ENCODE measurements around the gene C10orf88. TPM values are rescaled to one million over a fixed set of nuclear protein-coding genes. Genes with fewer than 3 reads are reported as not detected.
A peak's percentile ranks its signal among the peaks of the same experiment; 100 is the strongest.

Gene C10orf88
- total and polyA plus RNA-seq, 2 of the 13 experiments (the other 11 are each of a cell fraction or from before 2014, with no cell fraction given): 4.6 to 11.8 TPM

DNA sequence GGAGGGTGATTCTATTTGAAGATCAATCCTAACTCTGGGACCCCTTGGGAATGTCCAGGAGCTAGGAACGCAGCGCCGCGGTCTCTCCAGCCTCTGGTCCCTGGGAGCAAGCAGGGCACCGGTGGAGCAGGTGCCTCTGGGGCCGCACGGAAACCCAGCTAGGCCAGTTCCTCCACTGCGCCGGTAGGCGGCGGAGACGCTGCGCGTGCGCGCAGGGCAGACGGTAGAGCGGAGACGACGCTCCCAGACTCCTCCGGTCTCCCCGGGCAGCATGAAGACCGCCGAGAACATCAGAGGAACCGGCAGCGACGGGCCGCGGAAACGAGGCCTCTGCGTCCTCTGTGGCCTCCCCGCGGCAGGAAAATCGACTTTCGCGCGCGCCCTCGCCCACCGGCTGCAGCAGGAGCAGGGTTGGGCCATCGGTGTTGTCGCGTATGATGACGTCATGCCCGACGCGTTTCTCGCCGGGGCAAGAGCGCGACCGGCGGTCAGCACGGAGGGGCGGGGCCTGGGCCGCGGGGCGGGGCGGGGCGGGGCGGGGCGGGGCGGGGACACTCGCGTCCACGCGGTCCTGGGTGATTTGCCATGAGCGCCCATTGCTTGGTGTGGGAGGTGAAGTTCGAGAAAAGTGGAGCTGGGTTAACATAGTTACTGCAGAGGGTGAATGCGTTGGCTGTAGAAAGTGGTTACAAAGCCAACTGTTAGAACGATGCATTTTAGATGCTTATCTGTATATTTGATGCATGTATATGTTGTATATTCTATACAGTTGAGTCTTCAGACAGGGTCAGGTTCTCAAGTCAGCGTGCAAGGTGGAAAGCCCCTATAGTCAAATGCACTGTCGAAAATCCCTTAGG lies 26.4 kb upstream of the C10orf88 start, which contains the start of gene PSTK (continued):
- TF ChIP-seq, protein P1, sequence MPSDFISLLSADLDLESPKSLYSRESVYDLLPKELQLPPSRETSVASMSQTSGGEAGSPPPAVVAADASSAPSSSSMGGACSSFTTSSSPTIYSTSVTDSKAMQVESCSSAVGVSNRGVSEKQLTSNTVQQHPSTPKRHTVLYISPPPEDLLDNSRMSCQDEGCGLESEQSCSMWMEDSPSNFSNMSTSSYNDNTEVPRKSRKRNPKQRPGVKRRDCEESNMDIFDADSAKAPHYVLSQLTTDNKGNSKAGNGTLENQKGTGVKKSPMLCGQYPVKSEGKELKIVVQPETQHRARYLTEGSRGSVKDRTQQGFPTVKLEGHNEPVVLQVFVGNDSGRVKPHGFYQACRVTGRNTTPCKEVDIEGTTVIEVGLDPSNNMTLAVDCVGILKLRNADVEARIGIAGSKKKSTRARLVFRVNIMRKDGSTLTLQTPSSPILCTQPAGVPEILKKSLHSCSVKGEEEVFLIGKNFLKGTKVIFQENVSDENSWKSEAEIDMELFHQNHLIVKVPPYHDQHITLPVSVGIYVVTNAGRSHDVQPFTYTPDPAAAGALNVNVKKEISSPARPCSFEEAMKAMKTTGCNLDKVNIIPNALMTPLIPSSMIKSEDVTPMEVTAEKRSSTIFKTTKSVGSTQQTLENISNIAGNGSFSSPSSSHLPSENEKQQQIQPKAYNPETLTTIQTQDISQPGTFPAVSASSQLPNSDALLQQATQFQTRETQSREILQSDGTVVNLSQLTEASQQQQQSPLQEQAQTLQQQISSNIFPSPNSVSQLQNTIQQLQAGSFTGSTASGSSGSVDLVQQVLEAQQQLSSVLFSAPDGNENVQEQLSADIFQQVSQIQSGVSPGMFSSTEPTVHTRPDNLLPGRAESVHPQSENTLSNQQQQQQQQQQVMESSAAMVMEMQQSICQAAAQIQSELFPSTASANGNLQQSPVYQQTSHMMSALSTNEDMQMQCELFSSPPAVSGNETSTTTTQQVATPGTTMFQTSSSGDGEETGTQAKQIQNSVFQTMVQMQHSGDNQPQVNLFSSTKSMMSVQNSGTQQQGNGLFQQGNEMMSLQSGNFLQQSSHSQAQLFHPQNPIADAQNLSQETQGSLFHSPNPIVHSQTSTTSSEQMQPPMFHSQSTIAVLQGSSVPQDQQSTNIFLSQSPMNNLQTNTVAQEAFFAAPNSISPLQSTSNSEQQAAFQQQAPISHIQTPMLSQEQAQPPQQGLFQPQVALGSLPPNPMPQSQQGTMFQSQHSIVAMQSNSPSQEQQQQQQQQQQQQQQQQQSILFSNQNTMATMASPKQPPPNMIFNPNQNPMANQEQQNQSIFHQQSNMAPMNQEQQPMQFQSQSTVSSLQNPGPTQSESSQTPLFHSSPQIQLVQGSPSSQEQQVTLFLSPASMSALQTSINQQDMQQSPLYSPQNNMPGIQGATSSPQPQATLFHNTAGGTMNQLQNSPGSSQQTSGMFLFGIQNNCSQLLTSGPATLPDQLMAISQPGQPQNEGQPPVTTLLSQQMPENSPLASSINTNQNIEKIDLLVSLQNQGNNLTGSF (CRISPR knock-in tag; IDR thresholded peaks at IDR 0.05): no peak
- peak; percentile 85 for TF ChIP-seq ZFX (CRISPR knock-in tag; IDR thresholded peaks at IDR 0.05; ENCODE audit: low read depth)
- TF ChIP-seq ZNF138 (CRISPR knock-in tag; IDR thresholded peaks at IDR 0.05; ENCODE audit: low read depth): peak; percentile 82; the same call in 1 of the 2 replicates
- peak; percentile 86 for TF ChIP-seq HOXA5 (CRISPR knock-in tag; IDR thresholded peaks at IDR 0.05)
- TF ChIP-seq ZFYVE20 (CRISPR knock-in tag; IDR thresholded peaks at IDR 0.05; ENCODE audit: borderline replicate concordance, low read depth): peak; percentile 76; the same call in 1 of the 2 replicates
- TF ChIP-seq GATAD1 (CRISPR knock-in tag; IDR thresholded peaks at IDR 0.05): peak; percentile 92
- TF ChIP-seq HCFC1 (IDR thresholded peaks at IDR 0.05; ENCODE audit: low read depth, low read length): peak; percentile 42
- TF ChIP-seq KLF13 (CRISPR knock-in tag; IDR thresholded peaks at IDR 0.05): no peak
- 0 out of 2 replicates have a peak, but pooled peaks have one; percentile 22 for TF ChIP-seq SAFB2 (CRISPR knock-in tag; IDR thresholded peaks at IDR 0.05; ENCODE audit: borderline replicate concordance, low read depth)
- peak; percentile 48; the same call in 1 of the 2 replicates for TF ChIP-seq MED1 (CRISPR knock-in tag; IDR thresholded peaks at IDR 0.05)
- TF ChIP-seq ATRX (CRISPR knock-in tag; IDR thresholded peaks at IDR 0.05; ENCODE audit: borderline replicate concordance): no peak
- peak; percentile 93 for TF ChIP-seq ZNF883 (CRISPR knock-in tag; IDR thresholded peaks at IDR 0.05; ENCODE audit: not compliant biosample characterization)
- TF ChIP-seq, protein P2, sequence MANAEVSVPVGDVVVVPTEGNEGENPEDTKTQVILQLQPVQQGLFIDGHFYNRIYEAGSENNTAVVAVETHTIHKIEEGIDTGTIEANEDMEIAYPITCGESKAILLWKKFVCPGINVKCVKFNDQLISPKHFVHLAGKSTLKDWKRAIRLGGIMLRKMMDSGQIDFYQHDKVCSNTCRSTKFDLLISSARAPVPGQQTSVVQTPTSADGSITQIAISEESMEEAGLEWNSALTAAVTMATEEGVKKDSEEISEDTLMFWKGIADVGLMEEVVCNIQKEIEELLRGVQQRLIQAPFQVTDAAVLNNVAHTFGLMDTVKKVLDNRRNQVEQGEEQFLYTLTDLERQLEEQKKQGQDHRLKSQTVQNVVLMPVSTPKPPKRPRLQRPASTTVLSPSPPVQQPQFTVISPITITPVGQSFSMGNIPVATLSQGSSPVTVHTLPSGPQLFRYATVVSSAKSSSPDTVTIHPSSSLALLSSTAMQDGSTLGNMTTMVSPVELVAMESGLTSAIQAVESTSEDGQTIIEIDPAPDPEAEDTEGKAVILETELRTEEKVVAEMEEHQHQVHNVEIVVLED (CRISPR knock-in tag; IDR thresholded peaks at IDR 0.05; ENCODE audit: borderline replicate concordance): peak; percentile 85
- TF ChIP-seq TCF7 (IDR thresholded peaks at IDR 0.05; ENCODE audit: low read depth): no peak
- TF ChIP-seq SOX5 (CRISPR knock-in tag; IDR thresholded peaks at IDR 0.05; ENCODE audit: borderline replicate concordance): peak; percentile 37; the same call in 1 of the 2 replicates
- peak; percentile 40; the same call in 1 of the 2 replicates for TF ChIP-seq CEBPB (IDR thresholded peaks at IDR 0.05; ENCODE audit: borderline replicate concordance, low read depth, low read length)
- TF ChIP-seq, protein P3, sequence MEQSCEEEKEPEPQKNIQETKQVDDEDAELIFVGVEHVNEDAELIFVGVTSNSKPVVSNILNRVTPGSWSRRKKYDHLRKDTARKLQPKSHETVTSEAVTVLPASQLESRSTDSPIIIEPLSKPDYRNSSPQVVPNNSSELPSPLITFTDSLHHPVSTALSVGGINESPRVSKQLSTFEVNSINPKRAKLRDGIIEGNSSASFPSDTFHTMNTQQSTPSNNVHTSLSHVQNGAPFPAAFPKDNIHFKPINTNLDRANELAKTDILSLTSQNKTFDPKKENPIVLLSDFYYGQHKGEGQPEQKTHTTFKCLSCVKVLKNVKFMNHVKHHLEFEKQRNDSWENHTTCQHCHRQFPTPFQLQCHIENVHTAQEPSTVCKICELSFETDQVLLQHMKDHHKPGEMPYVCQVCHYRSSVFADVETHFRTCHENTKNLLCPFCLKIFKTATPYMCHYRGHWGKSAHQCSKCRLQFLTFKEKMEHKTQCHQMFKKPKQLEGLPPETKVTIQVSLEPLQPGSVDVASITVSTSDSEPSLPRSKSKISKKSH (CRISPR knock-in tag; IDR thresholded peaks at IDR 0.05; ENCODE audit: borderline replicate concordance): peak; percentile 69; the same call in 1 of the 2 replicates
- TF ChIP-seq, protein P4, sequence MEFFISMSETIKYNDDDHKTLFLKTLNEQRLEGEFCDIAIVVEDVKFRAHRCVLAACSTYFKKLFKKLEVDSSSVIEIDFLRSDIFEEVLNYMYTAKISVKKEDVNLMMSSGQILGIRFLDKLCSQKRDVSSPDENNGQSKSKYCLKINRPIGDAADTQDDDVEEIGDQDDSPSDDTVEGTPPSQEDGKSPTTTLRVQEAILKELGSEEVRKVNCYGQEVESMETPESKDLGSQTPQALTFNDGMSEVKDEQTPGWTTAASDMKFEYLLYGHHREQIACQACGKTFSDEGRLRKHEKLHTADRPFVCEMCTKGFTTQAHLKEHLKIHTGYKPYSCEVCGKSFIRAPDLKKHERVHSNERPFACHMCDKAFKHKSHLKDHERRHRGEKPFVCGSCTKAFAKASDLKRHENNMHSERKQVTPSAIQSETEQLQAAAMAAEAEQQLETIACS (CRISPR knock-in tag; IDR thresholded peaks at IDR 0.05): peak; percentile 83
- TF ChIP-seq SIX4 (CRISPR knock-in tag; IDR thresholded peaks at IDR 0.05): no peak; the same call in 1 of the 2 replicates

All from HepG2 (cell line).